Body of pancreas (tissue), 4 donors: ENCODE data around the gene HES7. TPM values are rescaled to one million over a fixed set of nuclear protein-coding genes. Genes with fewer than 3 reads are reported as not detected.

Source experiments
- ATAC-seq: fragments of 150-250 bp; one replicate; pipeline ENCODE4 v1.9.1; 2016
- DNase-seq, 4 donors: peaks; one replicate each; pipeline ENCODE4 v3.0.0-alpha.2; 2019
- H3K27ac ChIP-seq, 4 donors: fragments of 200-600 bp; sonication (generic); 1 replicate in 3 of 4; 2 replicates in 1 of 4; pipeline versions ENCODE4 v1.5.1 to v1.6.1; 2016 to 2019; ENCODE audit warnings: mild to moderate bottlenecking in 1 of 4, mixed read lengths in 1 of 4, moderate library complexity in 1 of 4
- H3K27me3 ChIP-seq, 2 donors: fragments of 200-600 bp; sonication (generic); one replicate each; pipeline ENCODE4 v1.6.0; 2016; ENCODE audit warnings: mild to moderate bottlenecking in 1 of 2
- H3K36me3 ChIP-seq, 2 donors: fragments of 200-600 bp; sonication (generic); replicated peaks in 1 of 2; 2 replicates each; pipeline ENCODE4 v1.5.1; 2016; ENCODE audit warnings: low read depth in 2 of 2; ENCODE audit not compliant: insufficient read depth in 1 of 2
- H3K4me1 ChIP-seq: fragments of 200-600 bp; sonication (generic); one replicate; pipeline ENCODE4 v1.6.0; 2016
- H3K4me3 ChIP-seq, 2 donors: fragments of 200-600 bp; sonication (generic); 1 replicate in 1 of 2; 2 replicates in 1 of 2; pipeline ENCODE4 v1.5.1; 2016 to 2019
- H3K9me3 ChIP-seq, 3 donors: fragments of 200-600 bp; sonication (generic); 1 replicate in 2 of 3; 2 replicates in 1 of 3; pipeline ENCODE4 v1.5.1; 2016
- CTCF ChIP-seq, 7 experiments: fragments of 450-650 bp in 4 of 7; fragments of 200-600 bp in 3 of 7; sonication (generic) in 3 of 7; IDR thresholded peaks; one replicate each; pipeline ENCODE4 v1.5.1; 2016 to 2019; ENCODE audit warnings: antibody characterized with exemption in 7 of 7
- POLR2A ChIP-seq, 3 donors: fragments of 450-650 bp; IDR thresholded peaks; one replicate each; pipeline ENCODE4 v1.6.1; 2016; ENCODE audit warnings: antibody characterized with exemption in 3 of 3, mild to moderate bottlenecking in 2 of 3
- WGBS, 2 donors: methylation state at CpG; one replicate each; pipeline ENCODE4 v1.1.5; 2017; 5-methylcytosine and 5-hydroxymethylcytosine counted together
- intact Hi-C: fragments of 100-400 bp; cut with DNase I; formaldehyde crosslinking; loops from one replicate; pipeline ENCODE4 v1.15.1; 2023
- total RNA-seq, 2 donors: library from RNA; depleted of rRNA; stranded (reverse); fragments of >200 nt; gene quantifications; one replicate each; pipeline ENCODE4 v1.1.0, GENCODE V29; 2016

The HES7 gene
- total RNA-seq, 2 donors from 2014 or later, result not detected

- Histone ChIP-seq H3K27me3 (no peaks in the 10 kb centered on the region), H3K9me3 (no peaks in the 10 kb centered on the region), H3K4me1 (no peaks in the 10 kb centered on the region), H3K4me3 (no peak overlapping the region), H3K27ac (no peak overlapping the region), H3K36me3 (no peaks in the 10 kb centered on the region)
- intact Hi-C loops, result no loop called here
- 27 to 41% methylated on average over 8 to 9 of the region's 9 CpGs for WGBS, 2 donors
- TF ChIP-seq POLR2A (IDR thresholded peaks at IDR 0.05), result no peak
- TF ChIP-seq CTCF (IDR thresholded peaks at IDR 0.05), result no peak
- no peak for ATAC-seq
- DNase-seq, result no peak
Observed at GRCh38 chr17:8091033-8091687, 32.7 kb downstream of the HES7 start.

- H3K27ac ChIP-seq, result no peak overlapping the region
- WGBS, 2 donors, result 46 to 48% methylated on average over 6 of the region's 6 CpGs
- no peak overlapping the region for H3K4me3 ChIP-seq
- H3K4me1 ChIP-seq, result no peaks in the 10 kb centered on the region
- H3K9me3 ChIP-seq, result no peaks in the 10 kb centered on the region
- intact Hi-C loops, result loop anchor here (10.0 kb wide), 1 partner anchor 215 kb away; no protein-coding TSS in a partner anchor
- no peaks in the 10 kb centered on the region for H3K27me3 ChIP-seq
- no peaks in the 10 kb centered on the region for H3K36me3 ChIP-seq
- ATAC-seq (no peak), DNase-seq (no peak)
- TF ChIP-seq CTCF (IDR thresholded peaks at IDR 0.05) (no peak), POLR2A (IDR thresholded peaks at IDR 0.05) (no peak)
Observed at GRCh38 chr17:8089728-8090127, 34.2 kb downstream of the HES7 start.

- Histone ChIP-seq H3K27ac (no peak overlapping the region), H3K4me3 (no peak overlapping the region), H3K27me3 (no peaks in the 10 kb centered on the region), H3K4me1 (no peaks in the 10 kb centered on the region), H3K36me3 (no peaks in the 10 kb centered on the region), H3K9me3 (no peaks in the 10 kb centered on the region)
- intact Hi-C loops, result loop anchor here (10.0 kb wide), 1 partner anchor 217 kb away; no protein-coding TSS in a partner anchor
- 41 to 73% methylated on average over 3 to 4 of the region's 5 CpGs for WGBS, 2 donors
- ATAC-seq, result no peak
- no peak for DNase-seq
- TF ChIP-seq CTCF (IDR thresholded peaks at IDR 0.05) (no peak), POLR2A (IDR thresholded peaks at IDR 0.05) (no peak)
Observed at GRCh38 chr17:8087952-8088230, 36.0 kb downstream of the HES7 start.

GRCh38 chr17:8087075-8087951, 36.6 kb downstream of the HES7 start, which contains the start of gene ALOX12B:
ALOX12B (minus strand) TSS chr17:8087716; CDS start chr17:8087442, 274 bp downstream.
- Histone ChIP-seq H3K27me3 (no peaks in the 10 kb centered on the region), H3K9me3 (no peaks in the 10 kb centered on the region), H3K27ac (no peak within 1 kb of the TSS), H3K36me3 (no peaks in the 10 kb centered on the region), H3K4me1 (no peaks in the 10 kb centered on the region), H3K4me3 (no peak within 1 kb of the TSS)
- intact Hi-C loops, result loop anchor here (10.0 kb wide), 1 partner anchor 217 kb away; no protein-coding TSS in a partner anchor
- ATAC-seq (no peak), DNase-seq (no peak)
- TF ChIP-seq POLR2A (IDR thresholded peaks at IDR 0.05) (no peak), CTCF (IDR thresholded peaks at IDR 0.05) (no peak)
- WGBS, 2 donors, result 70 to 75% methylated on average over 12 to 20 of the region's 20 CpGs
